H4 (cell line): ENCODE results near the gene RABL2B. TPM values are rescaled to one million over a fixed set of nuclear protein-coding genes. Genes with fewer than 3 reads are reported as not detected.

Source experiments
- DNase-seq: peaks from one replicate; pipeline ENCODE4 v3.0.0-alpha.2; 2015; ENCODE audit warnings: low spot score
- total RNA-seq: library from RNA; depleted of rRNA; stranded (reverse); fragments of >200 nt; shearing (Covaris generic); gene quantifications from 2 replicates; pipeline ENCODE4 v1.2.3, GENCODE V29; 2014

RABL2B gene
- total RNA-seq, 1 experiment from 2014 or later = 10.1 TPM

DNA sequence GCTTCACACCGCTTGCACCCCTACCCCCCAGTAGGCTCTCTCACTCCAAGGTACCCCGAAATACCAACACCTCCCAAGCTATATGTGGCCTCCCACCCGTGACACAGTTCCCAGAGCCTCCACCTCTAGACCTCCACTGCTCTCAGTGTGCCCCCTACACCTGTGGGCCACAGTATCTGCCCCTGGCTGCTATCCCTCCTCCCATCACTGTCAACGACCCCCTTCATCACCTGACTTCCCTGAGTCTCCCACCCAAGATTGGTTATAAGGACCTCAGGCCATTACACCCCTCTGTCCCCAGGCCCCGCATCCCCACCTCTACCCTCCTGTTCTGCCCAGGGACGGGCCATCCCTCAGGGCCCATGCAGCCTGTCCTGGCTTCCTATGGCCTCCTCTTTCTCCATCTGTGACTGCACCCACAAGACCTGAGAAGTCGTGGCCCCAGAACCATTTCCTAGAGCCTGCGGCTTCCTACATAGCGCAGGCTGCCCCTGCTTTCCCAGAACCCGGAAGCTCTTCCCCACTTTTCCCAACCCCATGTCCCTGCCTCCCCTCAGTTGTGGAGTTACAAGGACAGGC is 44.7 kb downstream of the RABL2B start:
- no peak for DNase-seq

DNA sequence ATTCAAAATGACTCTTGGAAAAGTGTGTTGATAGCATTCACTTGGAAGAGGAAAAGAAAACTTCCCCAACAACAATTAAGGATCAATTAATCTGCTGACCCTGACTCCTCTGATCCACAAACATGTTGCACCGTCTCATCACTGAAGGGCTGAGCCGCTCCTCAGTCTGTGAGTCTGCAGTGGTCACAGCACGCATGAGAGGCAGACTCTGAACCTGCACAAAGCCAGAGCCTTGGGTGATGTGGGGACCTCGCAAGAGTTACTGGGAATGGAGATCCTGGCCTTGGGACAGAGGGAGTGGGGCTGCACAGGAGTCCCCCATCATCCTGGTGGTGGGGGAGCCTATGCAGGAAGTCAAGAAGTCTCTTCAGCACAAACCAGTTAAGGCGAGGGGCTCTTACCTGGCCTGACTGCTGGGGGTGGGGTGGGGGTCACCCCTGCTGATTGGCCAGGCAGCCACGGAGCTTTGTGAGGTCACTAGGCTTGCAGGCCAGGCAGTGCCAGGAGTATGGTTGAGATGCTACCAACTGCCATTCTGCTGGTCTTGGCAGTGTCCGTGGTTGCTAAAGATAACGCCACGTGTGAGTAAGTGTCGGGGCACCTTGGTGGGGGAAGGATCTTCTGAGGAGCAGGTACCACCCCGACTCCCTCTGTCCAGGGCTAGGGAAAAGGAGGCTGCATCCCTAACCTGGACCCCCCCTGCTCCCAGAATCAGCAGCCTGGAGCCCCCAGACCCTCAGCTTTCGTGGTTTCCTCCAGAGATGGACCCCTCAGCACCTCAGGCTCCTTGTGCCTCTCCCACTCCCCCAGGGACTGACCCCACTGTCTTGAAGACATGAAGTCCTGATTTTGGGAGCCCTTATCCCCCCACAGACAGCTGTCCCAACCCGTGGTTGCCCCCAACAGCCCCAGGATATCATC is 45.4 kb downstream of the RABL2B start, which contains the start of gene ACR:
TSS of gene ACR (plus strand) at position 477 of the 921 bp plus-strand sequence. CDS start at position 509, 32 bp downstream.
- no peak for DNase-seq

DNA sequence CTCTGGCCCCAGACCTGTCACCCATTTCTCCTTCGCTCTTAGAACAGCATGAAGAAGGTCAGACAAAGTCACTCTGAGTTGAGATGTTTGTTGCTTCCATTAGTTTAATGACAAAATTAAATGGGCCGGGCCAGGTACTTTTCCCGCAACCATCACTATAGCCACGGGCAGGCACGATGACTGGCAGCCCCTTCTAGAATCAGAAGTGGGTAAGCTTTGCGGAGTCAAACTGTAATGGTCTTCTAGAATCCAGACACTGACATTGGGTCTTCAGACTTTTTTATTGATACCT is 47.8 kb downstream of the RABL2B start:
- DNase-seq = no peak

DNA sequence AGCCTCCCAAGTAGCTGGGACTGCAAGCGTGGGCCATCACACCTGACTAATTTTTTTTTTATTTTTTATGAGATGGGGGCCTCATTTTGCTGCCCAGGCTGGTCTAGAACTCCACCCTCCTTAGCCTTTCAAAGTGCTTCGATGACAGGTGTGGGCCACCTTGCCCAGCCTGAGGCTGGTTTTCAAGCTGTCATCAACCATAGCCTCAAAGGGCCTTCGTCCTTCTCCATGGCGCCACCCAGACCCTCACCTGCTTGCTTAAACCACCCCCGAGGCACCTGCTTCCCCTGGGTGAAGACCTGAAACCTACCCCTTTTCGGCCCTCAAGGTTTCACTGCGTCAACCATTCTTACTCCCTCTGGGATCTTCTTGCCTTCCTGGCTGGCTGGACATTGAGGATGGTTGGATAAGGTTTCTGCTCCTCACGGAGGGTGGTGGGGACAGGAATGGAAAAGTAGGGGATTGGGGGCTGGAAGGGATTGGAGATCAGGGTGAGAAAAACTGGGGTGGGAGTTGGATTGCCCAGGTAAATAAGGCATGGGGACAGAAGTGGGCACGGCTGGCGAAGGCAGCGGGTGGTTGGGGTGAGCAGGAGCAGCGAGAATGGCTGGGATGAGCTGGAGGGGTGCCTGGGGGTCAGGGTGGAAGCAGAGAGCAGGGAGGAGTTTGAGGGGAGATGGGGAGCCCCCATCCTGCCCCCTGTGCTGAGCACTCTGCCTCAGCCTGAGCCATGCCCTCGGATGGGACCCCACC is 48.3 kb downstream of the RABL2B start:
- no peak for DNase-seq

DNA sequence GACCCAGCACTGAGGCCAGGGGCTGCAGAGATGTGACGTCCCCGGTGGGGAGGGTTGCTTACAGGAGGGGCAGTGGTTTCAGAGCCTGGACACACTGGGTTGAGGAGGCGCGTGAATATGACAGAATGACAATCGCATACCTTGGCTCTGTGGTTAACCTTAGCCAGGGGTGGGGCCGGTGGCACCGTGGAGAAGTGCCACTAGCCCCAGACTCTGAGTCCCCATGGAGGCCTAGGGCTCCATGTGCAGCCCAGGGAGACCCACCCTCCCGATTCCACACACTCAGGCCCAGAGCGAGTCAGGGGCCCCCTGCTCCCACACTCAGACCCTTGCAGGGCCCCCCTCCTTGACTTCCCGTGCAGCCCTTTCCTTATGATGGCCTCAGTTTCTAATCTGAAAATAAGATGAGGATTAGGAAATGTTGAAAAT is 49.1 kb downstream of the RABL2B start:
- DNase-seq = no peak

DNA sequence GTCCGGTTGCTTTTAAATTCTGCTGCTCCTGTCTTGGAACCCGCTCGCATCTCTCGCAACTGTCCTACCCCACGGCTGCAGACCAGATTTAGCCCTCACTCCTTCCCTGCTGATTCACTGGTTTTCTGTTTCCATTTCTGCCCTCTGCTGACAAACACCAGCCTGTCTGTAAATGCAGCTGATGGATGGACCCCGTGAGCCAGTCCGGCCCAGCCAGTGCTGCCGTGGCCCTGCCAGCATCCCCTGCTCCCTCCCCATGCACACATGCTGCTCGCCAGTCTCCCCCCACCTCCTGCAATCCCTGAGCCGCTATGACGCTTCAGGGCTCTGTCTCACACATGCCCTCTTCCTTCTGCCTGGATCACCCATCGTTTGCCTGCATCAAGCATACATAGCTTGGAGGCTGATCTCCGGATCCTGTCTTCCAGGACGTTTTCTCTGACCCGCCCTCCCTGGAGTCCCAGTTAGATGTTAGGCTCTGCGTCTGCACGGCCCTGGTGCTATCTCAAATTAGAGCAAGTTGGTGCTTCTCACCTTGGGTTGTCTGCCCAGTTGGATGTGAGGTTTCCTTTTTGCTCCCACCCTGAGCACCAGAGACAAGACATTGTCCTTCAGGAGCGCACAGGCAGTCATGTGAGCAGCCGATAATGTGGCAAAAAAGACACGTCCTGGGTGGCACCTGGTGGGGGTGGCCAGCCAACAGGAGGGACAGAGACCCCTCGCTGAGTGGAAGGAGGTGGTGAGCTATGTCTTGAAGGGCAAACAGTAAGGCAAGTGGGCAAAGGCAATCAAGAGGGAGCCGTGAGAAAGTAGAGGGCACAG is 49.7 kb downstream of the RABL2B start:
- DNase-seq = no peak

DNA sequence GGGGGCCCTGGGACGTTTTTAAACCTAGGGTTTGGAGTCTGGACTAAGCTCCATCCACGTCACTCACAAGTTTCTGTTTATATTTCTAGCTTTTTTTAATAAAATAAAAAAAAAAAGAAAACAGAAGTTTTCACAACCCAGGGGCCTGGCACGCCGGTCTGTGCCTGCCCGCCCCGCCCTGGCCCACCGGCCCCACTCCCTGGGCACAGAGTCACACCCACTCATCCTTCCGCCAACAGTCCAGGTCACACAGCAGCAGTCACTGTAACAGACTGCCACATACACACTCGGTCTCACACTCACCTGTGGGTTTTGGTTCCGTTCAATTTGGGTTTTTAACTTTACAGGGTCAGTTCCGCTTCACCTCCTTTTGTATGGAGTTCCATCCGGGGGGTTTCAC is 50.8 kb downstream of the RABL2B start:
- DNase-seq = no peak

DNA sequence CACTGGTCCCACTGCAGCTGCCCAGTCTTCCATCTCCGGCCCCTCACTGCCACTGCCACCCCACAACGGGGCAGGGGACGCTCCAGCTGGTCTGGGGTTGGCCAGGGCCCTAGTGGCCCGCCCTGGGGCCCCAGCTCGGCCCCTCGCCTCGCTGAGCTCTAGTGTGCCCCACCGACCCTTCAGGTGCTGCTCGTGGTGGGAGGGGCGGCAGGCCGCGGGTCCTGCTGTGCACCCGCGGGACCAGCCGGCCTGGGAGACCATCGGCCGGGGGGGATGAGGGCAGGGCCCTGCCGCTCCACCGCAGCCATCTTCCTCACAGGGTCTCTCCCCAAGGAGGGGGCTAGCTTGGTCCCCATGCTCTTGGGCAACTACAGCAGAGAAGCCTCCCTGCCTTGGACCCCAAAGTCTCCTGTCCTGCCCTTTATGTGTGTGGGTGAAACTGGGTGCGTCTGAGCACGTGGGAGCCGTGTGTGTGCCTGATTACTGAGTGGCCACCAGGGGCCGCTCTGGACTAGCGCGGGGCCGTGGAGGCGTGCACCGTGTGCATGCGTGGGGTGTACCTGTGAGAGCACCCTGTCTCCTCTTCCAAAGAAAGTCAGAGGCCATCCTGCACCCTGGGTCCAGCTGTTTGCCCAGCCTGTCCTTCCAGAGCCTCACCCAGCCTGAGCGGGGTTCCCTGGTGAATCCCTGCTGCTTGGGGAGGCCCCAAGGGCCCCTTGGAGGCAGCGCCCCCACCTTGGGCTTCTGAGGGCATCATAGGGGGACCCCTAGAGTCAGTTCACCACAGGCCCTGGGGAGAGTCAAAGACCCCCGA is 51.4 kb downstream of the RABL2B start:
- peak; percentile 22 for DNase-seq

DNA sequence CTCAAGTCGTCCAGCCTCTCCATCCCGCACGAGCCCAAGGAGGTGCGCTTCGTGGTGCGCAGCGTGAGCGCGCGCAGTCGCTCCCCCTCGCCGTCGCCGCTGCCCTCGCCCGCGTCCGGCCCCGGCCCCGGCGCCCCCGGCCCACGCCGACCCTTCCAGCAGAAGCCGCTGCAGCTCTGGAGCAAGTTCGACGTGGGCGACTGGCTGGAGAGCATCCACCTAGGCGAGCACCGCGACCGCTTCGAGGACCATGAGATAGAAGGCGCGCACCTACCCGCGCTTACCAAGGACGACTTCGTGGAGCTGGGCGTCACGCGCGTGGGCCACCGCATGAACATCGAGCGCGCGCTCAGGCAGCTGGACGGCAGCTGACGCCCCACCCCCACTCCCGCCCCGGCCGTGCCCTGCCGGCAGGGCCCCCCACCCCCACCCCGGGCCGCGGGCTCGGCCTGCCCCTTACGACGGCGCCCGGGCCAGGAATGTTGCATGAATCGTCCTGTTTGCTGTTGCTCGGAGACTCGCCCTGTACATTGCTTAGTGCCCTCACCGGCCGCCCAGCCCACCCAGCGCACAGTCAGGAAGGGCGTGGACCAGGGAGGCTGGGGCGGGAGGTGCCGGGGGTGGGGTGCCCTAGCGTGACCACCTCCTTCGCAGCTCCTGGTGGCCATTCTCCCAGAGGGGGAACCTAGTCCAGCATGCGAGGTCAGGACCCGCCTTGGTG is 52.3 kb downstream of the RABL2B start:
- DNase-seq = no peak

DNA sequence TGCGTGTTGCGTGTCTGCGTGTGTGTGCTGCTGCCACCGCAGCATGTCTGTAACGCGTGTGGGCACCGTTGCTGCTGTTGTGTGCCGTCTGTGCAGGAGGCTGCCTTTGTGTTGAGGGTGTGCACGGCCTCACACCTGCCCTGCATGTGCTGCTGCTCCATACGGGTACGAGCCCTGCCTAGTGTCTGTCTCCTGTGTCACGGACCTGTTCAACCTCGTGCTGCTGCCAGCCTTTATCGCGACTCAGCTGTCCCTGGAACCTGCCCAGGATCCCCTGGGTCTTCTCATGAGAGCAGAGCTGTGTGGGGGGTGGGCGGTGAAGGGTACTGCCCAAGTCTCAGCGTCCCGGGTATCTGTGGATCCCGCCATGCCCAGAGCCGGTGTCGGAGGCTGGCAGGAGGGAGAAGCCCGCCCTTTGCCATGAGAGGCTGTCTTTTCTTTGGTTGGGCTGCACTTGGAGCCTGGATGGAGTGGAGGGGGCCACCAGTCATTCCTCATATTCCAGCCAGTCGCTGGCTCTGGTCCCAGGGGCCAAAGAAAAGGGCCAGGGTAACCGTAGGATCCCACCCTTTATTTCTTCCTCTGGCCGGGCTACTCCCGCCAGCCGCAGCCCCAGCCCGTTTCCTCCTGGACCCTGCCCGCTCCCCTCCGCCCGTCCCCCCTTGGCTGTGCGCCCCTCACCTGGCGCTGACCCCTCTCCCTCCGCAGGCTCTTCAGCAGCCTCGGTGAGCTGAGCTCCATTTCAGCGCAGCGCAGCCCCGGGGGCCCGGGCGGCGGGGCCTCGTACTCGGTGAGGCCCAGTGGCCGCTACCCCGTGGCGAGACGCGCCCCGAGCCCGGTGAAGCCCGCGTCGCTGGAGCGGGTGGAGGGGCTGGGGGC is 53.2 kb downstream of the RABL2B start:
- no peak for DNase-seq

DNA sequence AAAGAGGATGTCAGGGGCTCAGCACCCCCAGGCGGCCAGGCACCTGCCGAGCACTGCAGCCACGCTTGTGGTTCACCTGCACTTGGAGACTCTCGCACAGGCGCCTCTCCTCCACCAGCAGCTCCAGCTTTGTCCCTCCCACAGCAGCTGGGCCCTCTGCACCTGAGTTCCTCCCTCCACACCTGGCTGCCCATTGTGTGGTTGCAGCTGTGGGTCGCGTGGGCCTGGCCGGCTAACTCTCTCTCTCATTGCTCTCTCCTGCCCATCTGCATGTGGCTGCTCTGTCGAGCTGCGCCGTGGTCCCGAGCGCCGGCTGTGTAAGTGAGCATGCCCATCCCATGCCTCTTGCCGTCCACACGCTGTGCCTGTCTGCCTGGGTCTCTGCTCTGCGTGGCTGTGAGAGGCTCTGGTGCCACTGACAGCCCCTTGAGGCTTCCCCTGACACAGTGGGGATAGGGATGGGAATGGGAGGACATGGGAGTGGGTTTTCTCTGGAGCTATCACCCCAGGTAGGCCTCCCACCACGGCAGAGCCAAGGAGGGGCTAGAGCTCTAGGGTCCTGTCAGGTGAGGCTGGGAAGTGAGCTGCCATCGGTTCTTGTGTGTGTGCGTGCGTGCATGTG is 53.9 kb downstream of the RABL2B start:
- no peak for DNase-seq

DNA sequence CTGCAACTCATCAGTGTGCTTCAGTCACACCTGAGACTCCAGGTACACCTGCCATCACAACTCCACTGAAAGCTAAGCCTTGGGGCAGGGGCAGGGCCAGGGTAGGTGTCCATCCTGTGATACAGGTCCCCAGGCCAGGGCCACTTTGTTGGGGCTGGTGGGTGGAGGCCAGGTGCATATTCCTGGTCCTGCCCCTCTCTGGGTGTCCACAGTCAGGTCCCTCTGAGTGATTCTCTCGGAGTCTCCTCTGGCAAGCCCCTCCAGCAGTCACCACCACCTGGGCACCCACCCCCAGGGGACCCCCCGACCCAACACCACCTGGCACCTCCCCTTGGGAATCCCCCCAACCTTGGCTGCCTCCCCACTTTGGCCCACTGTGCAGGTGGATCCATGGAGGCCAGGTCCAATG is 54.9 kb downstream of the RABL2B start:
- no peak for DNase-seq

DNA sequence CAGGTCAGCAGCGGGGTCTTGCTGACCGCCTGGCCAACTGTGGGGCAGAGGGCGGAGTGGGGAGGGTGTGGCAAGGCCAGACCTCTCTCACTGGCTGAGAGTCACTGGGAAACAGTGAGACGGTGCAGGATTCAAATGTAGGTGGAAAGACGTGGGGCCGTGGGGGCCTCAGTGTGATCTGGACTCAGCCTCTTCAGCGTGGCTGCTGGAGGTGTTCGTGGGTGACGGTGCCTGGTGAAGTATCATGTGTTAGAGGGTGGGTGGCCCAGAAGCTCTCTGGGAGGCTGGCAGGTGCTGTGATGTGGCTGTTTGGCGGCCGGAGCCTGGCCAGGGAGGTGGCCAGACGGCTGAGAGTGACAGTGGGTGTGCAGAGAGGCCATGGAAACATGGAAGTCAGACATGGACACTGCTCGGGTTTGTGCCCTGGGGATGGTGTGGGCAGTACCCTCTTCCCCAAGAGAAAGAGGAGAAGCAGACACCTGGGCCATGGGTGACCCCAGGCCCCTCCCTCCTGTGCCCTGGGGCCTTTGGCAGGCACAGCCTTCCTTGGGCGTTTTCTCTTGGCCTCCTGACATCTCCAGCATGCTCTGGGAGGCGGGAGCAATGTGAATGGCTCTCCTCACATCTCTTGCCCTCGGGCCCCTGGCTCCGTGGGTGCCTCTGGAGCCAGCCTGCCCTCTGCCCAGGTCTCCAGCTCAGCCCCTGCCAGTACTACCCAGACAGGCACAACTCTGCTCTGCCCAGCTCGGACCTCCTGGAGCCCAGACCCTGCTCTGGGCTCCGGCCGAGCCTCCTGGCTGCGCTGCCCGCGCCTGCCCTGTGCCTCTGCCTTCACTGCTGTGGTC is 55.5 kb downstream of the RABL2B start:
- no peak for DNase-seq

DNA sequence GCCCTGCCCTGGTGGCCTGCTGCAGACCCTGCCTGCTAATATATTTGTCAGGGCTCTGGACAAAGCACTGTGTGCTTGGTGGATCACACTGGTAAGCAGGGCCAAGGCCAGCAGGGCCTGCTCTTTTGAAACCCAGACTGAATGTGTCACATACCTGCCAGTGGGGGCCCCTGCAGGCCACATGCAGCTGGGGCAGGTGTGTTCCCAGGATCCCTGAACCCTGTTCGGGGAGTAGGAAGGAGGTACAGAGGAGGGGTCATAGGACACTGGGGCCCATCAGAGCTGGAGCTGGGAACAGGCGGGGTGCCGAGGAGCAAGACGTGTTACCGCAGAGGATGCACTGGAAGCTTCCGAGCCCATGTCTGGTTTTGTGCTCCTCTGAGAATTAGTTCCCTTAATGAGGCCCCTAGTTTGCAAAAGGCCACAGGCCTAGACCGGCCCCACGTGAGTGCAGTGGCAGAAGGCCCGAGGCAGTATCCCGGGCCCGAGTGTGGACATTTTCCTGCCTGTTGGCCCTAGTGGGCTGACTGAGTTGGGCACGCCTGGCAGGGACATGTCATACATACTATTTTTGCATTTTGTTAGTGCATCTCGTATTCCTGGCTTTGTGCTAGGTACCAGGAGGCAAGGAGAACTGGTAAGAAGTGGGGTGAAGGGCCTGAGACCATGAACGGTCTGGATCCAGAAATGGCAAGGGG is 56.6 kb downstream of the RABL2B start:
- DNase-seq = no peak

DNA sequence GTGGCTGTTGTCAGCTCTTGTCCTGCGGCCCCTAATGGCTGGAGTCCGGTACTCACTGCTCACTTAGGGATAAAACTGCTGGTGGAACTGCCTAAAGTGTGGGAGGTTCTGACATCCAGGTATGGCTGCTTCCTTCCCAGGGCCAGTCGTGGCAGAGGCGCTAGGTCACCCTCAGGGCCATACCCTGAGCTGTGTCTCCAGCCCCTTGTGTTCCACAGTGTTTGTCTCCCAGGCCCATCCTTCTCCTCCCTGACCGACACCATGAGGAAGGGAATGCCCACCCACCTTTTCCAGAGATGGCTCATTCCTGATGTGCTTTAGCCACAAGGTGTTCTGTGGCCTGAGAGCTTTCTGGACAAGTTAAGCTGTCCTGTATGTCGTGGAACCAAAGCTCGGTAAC is 57.8 kb downstream of the RABL2B start:
- DNase-seq = no peak

DNA sequence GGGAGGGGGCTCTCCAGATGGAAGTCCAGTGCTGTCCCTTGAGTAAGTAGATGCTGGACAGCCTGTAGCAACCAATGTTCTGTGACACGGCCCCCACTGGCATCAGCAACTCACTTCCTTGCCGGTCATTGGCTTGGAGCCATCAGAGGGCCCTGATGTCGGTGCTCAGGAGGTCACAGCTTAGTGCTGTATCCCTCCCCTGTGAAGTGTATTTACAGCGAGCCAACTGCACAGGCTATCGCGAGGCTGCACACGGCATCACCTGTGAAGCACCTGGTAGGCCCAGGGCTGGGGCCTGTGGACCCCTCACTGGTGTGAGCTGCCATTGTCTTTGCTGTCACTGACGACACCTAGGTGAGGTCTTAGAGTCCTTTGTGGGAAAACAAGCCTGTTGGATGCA is 58.8 kb downstream of the RABL2B start:
- no peak for DNase-seq

DNA sequence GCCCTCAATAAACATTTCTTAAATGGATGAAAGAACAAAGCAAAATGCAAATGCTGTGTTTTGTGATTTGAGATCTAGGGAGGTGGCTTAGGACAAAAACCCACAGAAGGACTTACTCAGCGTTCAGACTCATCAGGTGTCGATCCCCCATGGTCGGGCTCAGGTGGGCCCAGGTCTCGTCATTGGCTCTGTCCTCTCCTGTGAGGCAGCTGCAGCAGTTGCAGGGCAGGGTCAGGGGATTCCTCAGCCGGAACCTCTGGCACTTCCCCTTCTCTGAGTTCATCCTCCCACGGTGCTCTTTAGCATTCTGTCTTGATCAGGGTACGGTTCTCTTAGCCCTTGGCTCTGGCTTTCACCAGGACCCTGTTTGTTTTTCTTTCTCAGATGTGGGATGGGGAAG is 59.4 kb downstream of the RABL2B start:
- DNase-seq = no peak
